Stimulated activated CD4-positive, alpha-beta T cell treated with anti-CD3 and anti-CD28 coated beads, Interleukin-12 subunit alpha, Interleukin-12 subunit beta, amount 100 ng/mL, for 24 hours (primary cell): ENCODE data around the gene CCDC178.
"Not testable (repeated sequence)": the region's sequence is repeated elsewhere in the genome, so short reads cannot be mapped to it uniquely, and the experiment has no call there.

Experiments
- DNase-seq, 2 experiments: peaks; one replicate each; pipeline ENCODE4 v3.0.0-alpha.2; 2020; ENCODE audit warnings: low read depth in 2 of 2

Gene CCDC178

GRCh38 chr18:33356735-33357134 lies 83.8 kb downstream of the CCDC178 start:
- DNase-seq = no peak

GRCh38 chr18:33355756-33356155 lies 84.8 kb downstream of the CCDC178 start:
- no peak for DNase-seq

GRCh38 chr18:33355263-33355662 lies 85.3 kb downstream of the CCDC178 start:
- no peak for DNase-seq

GRCh38 chr18:33350256-33350655 lies 90.3 kb downstream of the CCDC178 start:
- no peak for DNase-seq

- DNase-seq = not testable (repeated sequence)
Observed at GRCh38 chr18:33339733-33340132, 100.8 kb downstream of the CCDC178 start.

DNA sequence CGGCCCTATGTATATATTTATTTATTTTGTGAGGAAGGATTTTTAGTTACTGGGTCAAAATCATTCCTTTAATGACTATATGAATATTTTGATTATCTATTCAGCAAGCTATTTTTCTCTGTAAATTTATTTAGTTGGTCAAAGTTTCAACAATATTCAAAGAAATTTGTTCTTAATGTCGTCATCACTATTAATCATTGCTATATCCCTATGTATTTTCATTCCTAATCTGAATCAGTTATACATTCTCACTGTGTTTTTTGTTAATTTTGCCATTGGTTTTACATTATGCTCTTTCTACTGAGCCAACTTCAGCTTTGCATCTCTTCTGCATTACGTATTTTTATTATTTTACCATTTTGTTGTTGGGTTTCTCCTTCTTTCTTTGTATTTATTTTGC lies 105.7 kb downstream of the CCDC178 start:
- no peak for DNase-seq

- DNase-seq = no peak
Observed at GRCh38 chr18:33330711-33331110, 109.8 kb downstream of the CCDC178 start.

- DNase-seq = no peak
Observed at GRCh38 chr18:33326975-33327374, 113.5 kb downstream of the CCDC178 start.

DNA sequence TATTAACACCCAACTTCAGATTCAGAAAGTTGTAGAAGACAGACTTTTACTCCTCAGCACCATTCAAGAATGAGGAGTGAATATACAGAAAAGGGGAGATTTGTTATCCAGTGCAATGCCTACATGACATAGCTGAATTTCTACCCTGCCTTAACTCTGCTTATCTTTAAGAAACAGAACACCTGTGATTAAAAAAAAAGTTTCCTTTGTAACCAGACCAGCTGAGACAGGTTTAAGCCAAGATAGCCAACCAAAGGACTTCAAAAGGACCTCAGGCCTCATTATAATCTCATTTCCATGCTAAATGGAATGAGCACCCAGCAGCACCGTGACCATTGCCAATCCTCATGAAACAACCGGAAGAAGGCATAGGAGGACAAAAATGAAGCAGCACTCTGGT lies 122.9 kb downstream of the CCDC178 start:
- DNase-seq = no peak

- DNase-seq = no peak
Observed at GRCh38 chr18:33316146-33316587, 124.4 kb downstream of the CCDC178 start.

DNA sequence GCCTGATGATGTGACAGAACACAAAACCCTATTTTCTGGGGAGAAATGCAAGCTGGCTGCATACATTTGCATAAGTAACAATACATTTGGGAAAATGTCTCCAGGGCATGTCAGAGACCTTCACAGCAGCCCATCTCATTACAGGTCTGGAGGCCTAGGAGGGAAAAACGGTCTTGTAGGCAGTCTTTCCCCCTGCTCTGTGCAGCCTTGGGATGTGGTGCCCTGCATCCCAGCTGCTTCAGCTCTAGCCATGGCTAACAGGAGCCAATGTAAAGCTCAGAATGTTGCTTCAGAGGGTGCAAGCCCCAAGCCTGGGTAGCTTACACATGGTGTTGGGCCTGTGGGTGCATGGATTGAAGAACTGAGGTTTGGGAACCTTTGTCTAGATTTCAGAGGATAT lies 133.0 kb downstream of the CCDC178 start:
- DNase-seq = no peak

- DNase-seq = no peak
Observed at GRCh38 chr18:33304277-33304676, 136.2 kb downstream of the CCDC178 start.

DNA sequence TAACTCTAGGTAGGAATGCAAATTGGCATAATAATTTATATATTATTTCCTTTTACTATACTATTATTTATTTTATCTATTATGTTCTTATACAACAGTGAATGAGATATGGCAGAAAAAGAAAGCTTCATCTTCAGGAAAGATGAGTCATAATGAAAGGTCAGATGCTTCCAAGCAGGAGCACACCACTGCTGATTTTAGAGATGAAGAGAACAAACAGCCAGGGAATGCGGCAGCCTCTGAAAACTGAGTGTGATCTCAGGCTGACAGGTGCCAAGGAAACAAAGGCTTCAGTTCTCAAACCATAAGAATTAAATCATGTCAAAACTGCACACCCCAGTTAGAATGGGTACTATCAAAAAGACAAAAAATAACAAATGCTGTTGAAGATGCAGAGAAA lies 149.0 kb downstream of the CCDC178 start:
- DNase-seq = no peak

- DNase-seq = no peak
Observed at GRCh38 chr18:33288082-33288716, 152.3 kb downstream of the CCDC178 start.

DNA sequence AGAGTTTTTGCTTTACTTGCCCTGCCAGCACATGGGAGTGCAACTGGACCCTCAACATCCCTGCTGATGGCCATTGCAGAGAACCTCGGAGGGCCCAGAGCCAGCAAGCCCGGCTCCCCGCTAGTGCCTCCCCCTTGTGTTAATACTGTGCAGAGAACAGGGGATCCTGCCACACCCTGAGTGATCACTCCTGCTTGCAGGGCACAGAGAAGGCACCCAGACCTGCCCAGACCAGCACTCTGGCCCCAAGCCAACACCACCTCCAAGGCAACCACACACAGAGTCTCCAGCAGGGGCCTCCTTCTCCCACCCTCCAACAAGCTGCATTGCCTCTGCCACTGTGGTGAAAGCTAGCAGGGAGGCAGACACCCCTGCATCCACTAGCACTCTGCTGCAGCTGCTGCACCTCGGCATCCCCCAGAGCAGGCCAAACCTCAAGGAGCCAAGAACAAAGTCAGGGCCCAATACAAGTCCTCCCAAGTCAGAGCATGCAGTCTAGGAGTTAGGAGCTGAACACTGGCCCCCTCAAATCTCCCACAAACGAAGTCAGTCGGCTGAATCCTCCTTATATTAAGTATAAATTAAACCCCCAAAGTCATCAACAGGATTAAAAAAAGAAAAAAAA lies 157.7 kb downstream of the CCDC178 start:
- no peak for DNase-seq

DNA sequence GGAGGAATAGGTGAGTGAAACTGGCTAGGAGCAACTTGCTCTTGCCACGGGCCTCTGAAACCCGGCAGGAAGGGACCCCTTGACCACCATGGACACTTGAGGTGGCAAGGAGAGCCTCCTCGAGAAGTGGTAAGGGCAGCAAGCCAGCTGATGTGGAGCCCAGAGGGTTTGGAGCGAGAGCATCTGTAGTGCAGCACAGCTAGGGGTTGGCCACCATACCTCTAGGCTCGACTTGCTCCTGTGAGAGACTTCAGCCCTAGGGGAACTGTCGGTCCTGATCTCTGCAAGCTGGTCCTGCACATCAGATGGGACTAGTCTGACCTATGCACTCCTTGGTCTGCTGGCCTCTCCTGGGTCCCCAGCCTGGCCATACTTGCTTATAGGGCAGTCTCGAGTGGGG lies 158.4 kb downstream of the CCDC178 start:
- no peak for DNase-seq

DNA sequence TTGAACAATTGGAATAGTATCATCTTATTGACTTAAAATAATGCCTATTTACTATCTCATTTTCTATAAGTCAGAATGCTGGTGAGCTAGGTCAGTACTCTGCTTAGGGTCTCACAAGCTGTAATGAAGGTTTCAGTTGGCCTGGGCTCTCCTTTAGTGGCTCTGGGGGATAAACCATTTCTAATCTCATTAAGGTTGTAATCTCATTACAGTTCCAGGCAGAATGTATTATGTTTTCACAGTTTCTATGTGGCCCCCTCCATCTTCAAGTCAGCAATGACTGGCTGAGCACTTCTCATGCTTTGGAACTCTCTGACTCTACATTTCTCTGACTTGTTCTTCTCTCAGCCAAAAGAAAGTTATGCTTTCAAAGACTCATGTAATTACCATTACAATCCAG lies 163.1 kb downstream of the CCDC178 start:
- no peak for DNase-seq

- no peak for DNase-seq
Observed at GRCh38 chr18:33275843-33276242, 164.7 kb downstream of the CCDC178 start.

- no peak for DNase-seq
Observed at GRCh38 chr18:33270297-33270696, 170.2 kb downstream of the CCDC178 start.

DNA sequence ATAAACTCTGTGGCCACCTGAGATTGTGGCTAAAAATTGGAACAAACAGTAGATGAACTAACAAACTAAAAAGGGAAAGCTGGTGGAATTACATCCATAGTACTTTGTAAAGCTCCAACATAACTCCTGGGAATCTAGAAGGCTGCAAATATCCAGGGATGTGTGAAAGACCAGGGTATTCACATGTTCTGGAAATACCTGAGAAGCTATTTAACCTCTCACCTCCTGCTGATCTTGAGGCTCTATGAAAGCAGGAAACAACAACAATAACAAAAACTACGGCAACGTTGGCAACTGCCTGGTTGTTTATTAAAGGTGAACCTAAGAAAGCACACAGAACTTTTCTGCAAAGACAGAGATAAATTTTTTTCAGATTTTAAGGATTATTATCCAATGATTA lies 171.3 kb downstream of the CCDC178 start:
- no peak for DNase-seq

DNA sequence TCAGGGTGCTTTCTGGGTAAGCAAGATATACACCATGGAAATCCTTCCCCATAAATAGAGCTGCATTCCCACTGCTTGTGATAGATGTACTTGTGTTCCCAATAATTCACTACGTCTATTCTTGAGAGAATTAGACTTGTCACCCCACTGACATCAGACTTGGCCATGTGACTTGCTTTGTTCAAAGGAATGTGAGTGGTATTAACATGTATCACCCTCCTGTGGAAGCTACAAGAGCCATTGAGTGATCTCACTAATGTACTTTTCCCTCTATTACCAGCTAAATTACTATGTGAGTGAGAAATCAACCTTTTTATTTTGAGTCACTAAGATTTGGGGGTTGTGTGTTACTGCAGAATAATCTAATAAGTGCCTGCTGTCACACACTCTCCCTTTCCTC lies 176.0 kb downstream of the CCDC178 start:
- DNase-seq = no peak

- DNase-seq = no peak
Observed at GRCh38 chr18:33239298-33239697, 201.2 kb downstream of the CCDC178 start.

DNA sequence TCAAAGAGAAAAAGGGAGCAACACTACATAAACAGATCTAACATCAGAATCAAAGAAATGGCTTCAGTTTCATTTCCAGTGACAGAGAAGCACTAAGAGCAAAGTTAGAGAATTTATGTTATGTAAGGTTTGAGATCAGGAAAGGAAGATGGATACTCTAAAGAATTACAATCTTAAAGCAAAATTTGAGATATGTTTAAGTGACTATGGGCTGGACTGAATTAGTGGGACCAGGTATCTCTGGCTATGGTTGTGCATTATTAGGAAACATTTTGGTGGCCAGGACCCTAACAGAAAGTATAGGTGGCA lies 208.2 kb downstream of the CCDC178 start:
- no peak for DNase-seq
